Measurements from ENCODE around the gene FCHO1.

- TF ChIP-seq CTCF (IDR thresholded peaks at IDR 0.05) (no peak), POLR2A (IDR thresholded peaks at IDR 0.05) (no peak)
Observed at GRCh38 chr19:17721111-17721628, 30.1 kb upstream of the FCHO1 start.

Measured in uterus (tissue), 2 donors.